Activated naive CD8-positive, alpha-beta T cell treated with anti-CD3 and anti-CD28 coated beads, Interleukin-2, amount 50 U/mL, for 24 hours (primary cell): ENCODE results near the gene AP1S1.

ENCODE experiments used
- ATAC-seq: fragments of 150-1000 bp; cut with Tn5 transposase; one replicate; pipeline ENCODE4 v1.10.0; 2021
- DNase-seq: peaks from one replicate; pipeline ENCODE4 v3.0.0; 2021
- H3K27ac Mint-ChIP-seq: one replicate; pipeline ENCODE4 v1.8.0; 2021; ENCODE audit warnings: mild to moderate bottlenecking, mixed read lengths
- H3K27me3 Mint-ChIP-seq: one replicate; pipeline ENCODE4 v1.8.0; 2021; ENCODE audit warnings: mixed read lengths
- H3K36me3 Mint-ChIP-seq: one replicate; pipeline ENCODE4 v1.8.0; 2021; ENCODE audit warnings: low read depth, mixed read lengths
- H3K4me1 Mint-ChIP-seq: one replicate; pipeline ENCODE4 v1.8.0; 2021; ENCODE audit warnings: mixed read lengths
- H3K4me3 Mint-ChIP-seq: one replicate; pipeline ENCODE4 v1.8.0; 2021; ENCODE audit warnings: mild to moderate bottlenecking, moderate library complexity, mixed read lengths
- H3K9me3 Mint-ChIP-seq: one replicate; pipeline ENCODE4 v1.8.0; 2021; ENCODE audit warnings: mixed read lengths

The AP1S1 gene

DNA sequence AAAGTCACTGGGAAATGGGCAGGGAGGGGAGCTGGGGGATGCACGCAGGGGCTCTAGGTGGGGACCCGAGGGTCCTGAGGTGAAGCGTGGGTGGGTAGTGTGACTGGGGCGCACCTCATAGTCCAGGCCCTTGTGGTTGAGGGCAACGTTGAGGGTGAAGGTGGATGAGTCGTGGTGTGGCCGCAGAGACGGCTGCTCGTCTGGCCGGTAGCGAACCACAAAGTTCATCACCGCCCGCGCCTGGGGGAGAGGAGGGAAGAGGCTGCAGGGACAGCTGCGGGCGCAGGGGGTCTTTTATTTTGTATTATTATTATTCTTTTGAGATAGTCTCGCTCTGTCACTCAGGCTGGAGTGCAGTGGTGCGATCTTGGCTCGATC lies 52.4 kb downstream of the AP1S1 start:
- Mint-ChIP-seq H3K36me3 (peaks cover 8% of the 10 kb centered on the region), H3K27ac (no peak overlapping the region), H3K4me1 (peaks cover 2% of the 10 kb centered on the region), H3K27me3 (peaks cover 11% of the 10 kb centered on the region), H3K9me3 (no peaks in the 10 kb centered on the region), H3K4me3 (no peak overlapping the region)
- DNase-seq (no peak), ATAC-seq (no peak)

DNA sequence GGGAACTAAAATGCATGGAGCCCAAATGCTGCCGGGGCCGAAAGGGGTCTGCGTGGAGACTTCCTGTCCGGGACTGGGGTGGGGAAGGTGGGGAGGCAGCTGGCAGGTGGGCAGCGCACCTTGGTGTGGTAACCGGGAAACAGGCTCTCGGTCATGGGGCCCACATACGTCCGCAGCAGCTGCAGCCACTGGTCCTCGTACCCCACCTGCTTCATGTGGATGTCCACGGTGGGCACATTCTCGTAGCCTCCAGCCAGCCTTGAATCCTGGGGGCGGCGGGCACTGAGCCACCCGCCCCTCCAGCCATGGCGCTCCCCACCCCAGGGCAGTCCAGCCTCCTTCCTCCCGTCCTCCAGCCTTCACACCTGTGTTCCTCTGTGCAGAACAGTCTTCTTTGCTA lies 53.2 kb downstream of the AP1S1 start:
- Mint-ChIP-seq H3K27ac (no peak overlapping the region), H3K4me1 (peaks cover 2% of the 10 kb centered on the region)

DNA sequence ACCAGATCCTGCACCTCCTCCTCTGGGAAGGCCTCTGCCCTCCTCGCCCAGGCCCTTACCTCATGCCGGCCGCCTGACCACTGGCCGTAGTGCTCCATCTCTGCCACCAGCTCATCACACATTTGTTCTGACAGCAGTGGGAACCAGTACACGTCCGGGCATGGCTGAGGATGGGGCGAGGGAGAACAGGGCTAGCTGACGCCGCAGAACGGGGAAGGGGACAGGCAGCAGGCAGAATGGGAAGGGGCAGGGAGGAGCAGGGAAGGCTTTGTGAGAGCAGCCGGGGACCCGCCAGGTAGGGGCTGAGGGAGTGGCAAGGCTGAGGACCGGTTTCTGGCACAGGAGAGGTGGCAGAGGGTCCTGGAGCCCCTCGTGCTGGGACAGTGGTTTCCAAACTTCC lies 54.5 kb downstream of the AP1S1 start:
- Mint-ChIP-seq H3K4me1 (peaks cover under 1% of the 10 kb centered on the region), H3K27ac (no peak overlapping the region), H3K9me3 (no peaks in the 10 kb centered on the region), H3K27me3 (peaks cover under 1% of the 10 kb centered on the region), H3K36me3 (peaks cover 8% of the 10 kb centered on the region), H3K4me3 (no peak overlapping the region)
- ATAC-seq, result no peak
- no peak for DNase-seq

More for the DNA sequence above, 53.2 kb downstream of the AP1S1 start:
- no peak for DNase-seq
- peaks cover 8% of the 10 kb centered on the region for H3K27me3 Mint-ChIP-seq
- H3K4me3 Mint-ChIP-seq, result no peak overlapping the region
- H3K36me3 Mint-ChIP-seq, result peaks cover 8% of the 10 kb centered on the region
- no peaks in the 10 kb centered on the region for H3K9me3 Mint-ChIP-seq
- no peak for ATAC-seq

DNA sequence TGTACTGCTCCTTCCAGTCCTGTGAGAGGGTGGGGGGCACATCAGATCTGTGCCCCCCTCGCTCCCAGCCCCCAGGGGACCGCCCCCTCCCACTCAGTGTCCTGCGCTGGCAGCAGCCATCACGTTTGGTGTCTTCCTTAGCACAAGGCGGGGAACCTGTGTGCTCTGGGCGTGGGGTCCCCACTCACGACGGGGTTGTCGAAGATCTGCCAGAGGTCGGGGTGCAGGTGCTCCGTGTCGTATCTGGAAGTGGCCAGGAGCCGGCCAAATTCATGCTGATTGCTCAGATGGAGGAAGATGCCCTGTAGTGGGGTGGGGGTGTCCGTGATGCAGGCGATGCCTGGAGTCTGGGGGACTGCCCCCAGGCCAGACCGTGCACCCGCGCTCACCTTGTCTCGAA lies 55.9 kb downstream of the AP1S1 start:
- Mint-ChIP-seq H3K27ac (no peak overlapping the region), H3K9me3 (no peaks in the 10 kb centered on the region), H3K4me3 (no peak overlapping the region), H3K4me1 (no peaks in the 10 kb centered on the region), H3K27me3 (no peaks in the 10 kb centered on the region), H3K36me3 (peaks cover 8% of the 10 kb centered on the region)
- ATAC-seq, result no peak
- DNase-seq, result no peak
